A673 (cell line): ENCODE results near the gene PAEP. TPM values are rescaled to one million over a fixed set of nuclear protein-coding genes. Genes with fewer than 3 reads are reported as not detected.

Experiments used
- BruUV-seq: library from RNA; stranded (reverse); fragments of 400-500 nt; replicated peaks from 2 replicates; lab custom pipeline; 2021; lab: Mats Ljungman, UMichigan
- CTCF ChIA-PET: fragments of 300-600 bp; sonication (Branson Sonifier 250); formaldehyde crosslinking; loops from one replicate; lab custom pipeline; 2022; ENCODE audit warnings: antibody characterized with exemption; lab: Charles Lee
- POLR2A ChIA-PET: fragments of 300-600 bp; sonication (Branson Sonifier 250); formaldehyde crosslinking; loops from one replicate; lab custom pipeline; 2022; ENCODE audit warnings: antibody characterized with exemption; ENCODE audit not compliant: low non-redundant PET; lab: Charles Lee
- DNase-seq: peaks from one replicate; pipeline ENCODE4 v3.0.0-alpha.2; 2015; ENCODE audit warnings: low spot score
- H3K27ac ChIP-seq: fragments of 200-600 bp; sonication (generic); 2 replicates; pipeline ENCODE4 v1.5.1; 2016; ENCODE audit warnings: mixed run types, low read depth, mild to moderate bottlenecking, mixed read lengths, antibody characterized with exemption, low read length; ENCODE audit not compliant: poor library complexity, severe bottlenecking
- H3K27me3 ChIP-seq: fragments of 200-600 bp; sonication (generic); replicated peaks from 2 replicates; pipeline ENCODE4 v1.6.1; 2017; ENCODE audit warnings: mixed run types, low read depth, mild to moderate bottlenecking, mixed read lengths, antibody characterized with exemption, low read length; ENCODE audit not compliant: insufficient read depth, poor library complexity
- H3K36me3 ChIP-seq: fragments of 200-600 bp; sonication (generic); 2 replicates; pipeline ENCODE4 v1.6.1; 2016; ENCODE audit warnings: mixed run types, mild to moderate bottlenecking, mixed read lengths, antibody characterized with exemption, low read length; ENCODE audit not compliant: insufficient read depth, poor library complexity, severe bottlenecking
- H3K4me1 ChIP-seq: fragments of 200-600 bp; sonication (generic); 2 replicates; pipeline ENCODE4 v1.6.1; 2017; ENCODE audit warnings: mixed run types, mild to moderate bottlenecking, mixed read lengths, antibody characterized with exemption, low read length; ENCODE audit not compliant: insufficient read depth, poor library complexity, severe bottlenecking
- H3K4me3 ChIP-seq: fragments of 200-600 bp; sonication (generic); 2 replicates; pipeline ENCODE4 v1.5.1; 2016; ENCODE audit warnings: low read depth, mixed run types, mild to moderate bottlenecking, mixed read lengths, low read length; ENCODE audit not compliant: poor library complexity, severe bottlenecking
- H3K9me3 ChIP-seq: fragments of 200-600 bp; sonication (generic); 2 replicates; pipeline ENCODE4 v1.6.1; 2016; ENCODE audit warnings: mixed run types, low read depth, mild to moderate bottlenecking, mixed read lengths, antibody characterized with exemption, low read length; ENCODE audit not compliant: poor library complexity, severe bottlenecking
- CTCF ChIP-seq: fragments of 300-800, 200-600 bp; sonication (generic); conservative IDR thresholded peaks from 2 replicates; pipeline ENCODE4 v1.5.1; 2017; ENCODE audit warnings: low read depth, mild to moderate bottlenecking, antibody characterized with exemption, low read length, moderate library complexity, mixed read lengths
- EZH2 ChIP-seq: fragments of 200-600 bp; sonication (generic); IDR thresholded peaks from 2 replicates; pipeline ENCODE4 v1.6.1; 2017; ENCODE audit warnings: borderline replicate concordance, low read depth, mild to moderate bottlenecking, mixed read lengths, antibody characterized with exemption, low read length; ENCODE audit not compliant: poor library complexity, severe bottlenecking
- intact Hi-C: fragments of 100-400 bp; cut with micrococcal nuclease; formaldehyde crosslinking; loops from one replicate; pipeline ENCODE4 v1.10.0; 2022; ENCODE audit not compliant: unreplicated experiment
- total RNA-seq: library from RNA; stranded (reverse); gene quantifications from 2 replicates; pipeline ENCODE4 v1.2.3, GENCODE V29; 2021

Gene PAEP
- total RNA-seq, 1 experiment from 2014 or later: not detected

DNA sequence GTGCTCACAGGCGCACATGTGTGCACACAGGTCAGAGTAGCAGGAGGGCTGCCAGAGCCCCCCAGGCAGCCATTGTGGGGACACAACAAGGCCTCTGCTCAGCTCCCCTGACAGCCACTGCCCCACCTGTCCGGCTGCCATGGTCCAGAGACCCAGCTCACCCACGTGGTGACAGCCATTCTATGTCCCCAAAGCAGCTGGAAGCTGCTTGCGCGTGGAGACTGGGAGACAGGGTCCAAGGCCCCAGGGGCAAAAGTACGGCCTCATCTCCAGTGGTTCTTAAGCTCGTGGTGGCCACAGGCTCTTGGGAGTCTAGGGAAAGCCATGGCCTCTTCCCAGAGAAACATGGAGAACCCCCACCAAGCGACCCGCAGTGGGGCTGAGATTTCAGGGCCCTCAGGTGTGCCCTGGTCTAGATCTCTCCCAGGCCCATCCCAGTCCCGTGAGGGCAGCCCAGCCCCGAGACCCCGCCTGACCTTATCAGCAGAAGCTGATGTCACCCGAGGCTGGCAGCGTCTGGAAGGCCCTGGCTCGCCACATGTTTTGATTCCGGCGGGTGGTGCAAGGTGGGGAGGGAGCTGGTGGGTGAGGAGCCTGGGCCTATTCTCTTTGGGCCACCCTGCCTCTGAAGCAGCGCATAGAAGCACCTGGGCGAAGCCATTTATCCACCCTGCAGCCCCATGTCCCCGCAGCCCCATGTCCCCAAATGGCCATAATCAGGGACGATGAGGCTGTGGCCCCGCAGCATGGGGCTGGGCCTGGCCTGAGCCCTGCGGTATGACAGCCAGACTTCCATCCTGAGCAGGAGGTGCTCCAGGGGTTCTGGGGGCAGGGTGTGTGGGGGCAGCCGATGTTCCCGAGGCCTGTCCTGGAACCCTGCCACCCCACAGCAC, 46.1 kb downstream of the PAEP start:
- no peak overlapping the region for H3K4me3 ChIP-seq
- H3K9me3 ChIP-seq: no peaks in the 10 kb centered on the region
- ChIA-PET POLR2A (no interaction called here), CTCF (no interaction called here)
- H3K27me3 ChIP-seq: no peaks in the 10 kb centered on the region
- H3K27ac ChIP-seq: no peak overlapping the region
- intact Hi-C loops: no loop called here
- no TSS peak for BruUV-seq
- no peaks in the 10 kb centered on the region for H3K36me3 ChIP-seq
- no peak for DNase-seq
- no peaks in the 10 kb centered on the region for H3K4me1 ChIP-seq
- no peak for TF ChIP-seq CTCF
- no peak for TF ChIP-seq EZH2

DNA sequence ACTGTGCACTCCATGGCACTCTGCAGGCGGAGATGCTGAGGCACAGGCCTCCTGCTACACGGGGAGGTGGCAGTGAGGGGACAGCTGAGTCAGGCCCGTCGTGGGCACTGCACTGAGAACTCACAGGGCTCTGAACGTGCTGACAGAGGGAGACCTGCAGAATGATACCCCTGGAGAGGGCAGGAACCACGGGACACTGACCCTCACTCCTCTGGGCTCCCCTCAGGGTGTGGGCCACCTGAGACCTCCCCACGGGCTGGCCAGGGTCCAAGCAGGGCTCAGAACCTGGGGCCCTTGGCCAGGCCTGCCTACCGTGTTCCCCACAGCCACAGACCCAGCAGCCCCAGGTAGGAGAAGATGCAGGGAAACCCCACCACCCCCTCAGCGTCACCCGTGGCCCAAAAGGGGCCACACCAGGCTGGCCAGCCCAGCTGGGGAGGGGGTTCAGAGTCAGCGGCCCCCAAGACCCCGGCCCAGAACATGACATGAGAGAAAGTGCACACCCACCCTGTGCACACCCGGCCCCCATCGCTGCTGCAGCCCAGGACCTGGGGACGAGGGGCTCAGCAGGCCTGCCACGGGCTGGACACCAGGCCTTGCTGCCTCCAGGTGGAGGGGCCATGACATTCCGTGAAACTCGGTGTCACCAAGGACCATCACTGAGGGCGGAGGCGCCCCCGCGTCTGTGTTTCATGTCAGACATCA, 46.9 kb downstream of the PAEP start:
- H3K9me3 ChIP-seq: no peaks in the 10 kb centered on the region
- intact Hi-C loops: no loop called here
- DNase-seq: no peak
- H3K4me3 ChIP-seq: no peak overlapping the region
- no peak overlapping the region for H3K27ac ChIP-seq
- H3K4me1 ChIP-seq: no peaks in the 10 kb centered on the region
- TF ChIP-seq EZH2: no peak
- TF ChIP-seq CTCF: no peak
- no peaks in the 10 kb centered on the region for H3K36me3 ChIP-seq
- CTCF ChIA-PET: no interaction called here
- H3K27me3 ChIP-seq: no peaks in the 10 kb centered on the region
- POLR2A ChIA-PET: no interaction called here
- BruUV-seq: no TSS peak

GRCh38 chr9:135608999-135609317, 47.4 kb downstream of the PAEP start:
- intact Hi-C loops: no loop called here
- POLR2A ChIA-PET: no interaction called here
- no TSS peak for BruUV-seq

More at GRCh38 chr9:135608999-135609317, 47.4 kb downstream of the PAEP start:
- DNase-seq: no peak
- Histone ChIP-seq H3K27me3 (no peaks in the 10 kb centered on the region), H3K36me3 (no peaks in the 10 kb centered on the region), H3K4me1 (no peaks in the 10 kb centered on the region), H3K4me3 (no peak overlapping the region), H3K27ac (no peak overlapping the region), H3K9me3 (no peaks in the 10 kb centered on the region)
- TF ChIP-seq CTCF: no peak
- TF ChIP-seq EZH2: no peak
- CTCF ChIA-PET: no interaction called here
